Gastroesophageal sphincter (tissue), 3 donors: ENCODE measurements around the gene NELL1.
"Not testable (repeated sequence)": the region's sequence is repeated elsewhere in the genome, so short reads cannot be mapped to it uniquely, and the experiment has no call there.

Experiments
- EP300 ChIP-seq: sonication (generic); formaldehyde crosslinking; IDR thresholded peaks from one replicate; pipeline ENCODE4 v1.6.1; 2017; ENCODE audit warnings: antibody characterized with exemption, mild to moderate bottlenecking
- POLR2A ChIP-seq, 2 donors: fragments of 450-650 bp; IDR thresholded peaks; one replicate each; pipeline ENCODE4 v1.6.1; 2017; ENCODE audit warnings: antibody characterized with exemption in 2 of 2, mild to moderate bottlenecking in 2 of 2, moderate library complexity in 1 of 2
- POLR2AphosphoS5 ChIP-seq: sonication (generic); formaldehyde crosslinking; IDR thresholded peaks from one replicate; pipeline ENCODE4 v1.6.1; 2017; ENCODE audit warnings: antibody characterized with exemption
- TF ChIP-seq, protein P1 (sequence below), 4 experiments: fragments of 200-600 bp in 2 of 4; fragments of 450-650 bp in 2 of 4; sonication (generic) in 1 of 4; IDR thresholded peaks; one replicate each; pipeline ENCODE4 v1.5.1; 2017 to 2019; ENCODE audit warnings: antibody characterized with exemption in 4 of 4, mild to moderate bottlenecking in 2 of 4, moderate library complexity in 2 of 4

GRCh38 chr11:21272139-21272538 is 602.8 kb downstream of the NELL1 start:
- TF ChIP-seq, protein P1, sequence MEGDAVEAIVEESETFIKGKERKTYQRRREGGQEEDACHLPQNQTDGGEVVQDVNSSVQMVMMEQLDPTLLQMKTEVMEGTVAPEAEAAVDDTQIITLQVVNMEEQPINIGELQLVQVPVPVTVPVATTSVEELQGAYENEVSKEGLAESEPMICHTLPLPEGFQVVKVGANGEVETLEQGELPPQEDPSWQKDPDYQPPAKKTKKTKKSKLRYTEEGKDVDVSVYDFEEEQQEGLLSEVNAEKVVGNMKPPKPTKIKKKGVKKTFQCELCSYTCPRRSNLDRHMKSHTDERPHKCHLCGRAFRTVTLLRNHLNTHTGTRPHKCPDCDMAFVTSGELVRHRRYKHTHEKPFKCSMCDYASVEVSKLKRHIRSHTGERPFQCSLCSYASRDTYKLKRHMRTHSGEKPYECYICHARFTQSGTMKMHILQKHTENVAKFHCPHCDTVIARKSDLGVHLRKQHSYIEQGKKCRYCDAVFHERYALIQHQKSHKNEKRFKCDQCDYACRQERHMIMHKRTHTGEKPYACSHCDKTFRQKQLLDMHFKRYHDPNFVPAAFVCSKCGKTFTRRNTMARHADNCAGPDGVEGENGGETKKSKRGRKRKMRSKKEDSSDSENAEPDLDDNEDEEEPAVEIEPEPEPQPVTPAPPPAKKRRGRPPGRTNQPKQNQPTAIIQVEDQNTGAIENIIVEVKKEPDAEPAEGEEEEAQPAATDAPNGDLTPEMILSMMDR (IDR thresholded peaks at IDR 0.05): not testable (repeated sequence)
- not testable (repeated sequence) for TF ChIP-seq POLR2AphosphoS5; POLR2A (IDR thresholded peaks at IDR 0.05); EP300
